Measurements from ENCODE around the gene ENPP6. TPM values are rescaled to one million over a fixed set of nuclear protein-coding genes. Genes with fewer than 3 reads are reported as not detected.

The ENPP6 gene
- total RNA-seq, 2 experiments from 2014 or later: not detected

GRCh38 chr4:184117662-184118199 is 99.9 kb downstream of the ENPP6 start:
- ChIA-PET CTCF (ENCODE audit: unreplicated experiment) (no interaction called here), POLR2A (no interaction called here)
- H2AFZ ChIP-seq (ENCODE audit: low read length): no peak overlapping the region
- no peak overlapping the region for H3K27ac ChIP-seq (ENCODE audit: low read depth, low read length, poor library complexity, severe bottlenecking)
- no peak for TF ChIP-seq EZH2phosphoT487 (IDR thresholded peaks at IDR 0.05; ENCODE audit: borderline replicate concordance, low read depth, low read length)
- TF ChIP-seq, protein P1, sequence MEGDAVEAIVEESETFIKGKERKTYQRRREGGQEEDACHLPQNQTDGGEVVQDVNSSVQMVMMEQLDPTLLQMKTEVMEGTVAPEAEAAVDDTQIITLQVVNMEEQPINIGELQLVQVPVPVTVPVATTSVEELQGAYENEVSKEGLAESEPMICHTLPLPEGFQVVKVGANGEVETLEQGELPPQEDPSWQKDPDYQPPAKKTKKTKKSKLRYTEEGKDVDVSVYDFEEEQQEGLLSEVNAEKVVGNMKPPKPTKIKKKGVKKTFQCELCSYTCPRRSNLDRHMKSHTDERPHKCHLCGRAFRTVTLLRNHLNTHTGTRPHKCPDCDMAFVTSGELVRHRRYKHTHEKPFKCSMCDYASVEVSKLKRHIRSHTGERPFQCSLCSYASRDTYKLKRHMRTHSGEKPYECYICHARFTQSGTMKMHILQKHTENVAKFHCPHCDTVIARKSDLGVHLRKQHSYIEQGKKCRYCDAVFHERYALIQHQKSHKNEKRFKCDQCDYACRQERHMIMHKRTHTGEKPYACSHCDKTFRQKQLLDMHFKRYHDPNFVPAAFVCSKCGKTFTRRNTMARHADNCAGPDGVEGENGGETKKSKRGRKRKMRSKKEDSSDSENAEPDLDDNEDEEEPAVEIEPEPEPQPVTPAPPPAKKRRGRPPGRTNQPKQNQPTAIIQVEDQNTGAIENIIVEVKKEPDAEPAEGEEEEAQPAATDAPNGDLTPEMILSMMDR (conservative IDR thresholded peaks at IDR 0.05; ENCODE audit: low read length): no peak
- H4K20me1 ChIP-seq (ENCODE audit: insufficient read depth, low read length): no peaks in the 10 kb centered on the region
- no peaks in the 10 kb centered on the region for H3K36me3 ChIP-seq (ENCODE audit: insufficient read depth, low read length)
- no peak overlapping the region for H3K4me2 ChIP-seq (ENCODE audit: low read length)
- H3K79me2 ChIP-seq (ENCODE audit: insufficient read depth, low read depth, low read length): no peaks in the 10 kb centered on the region
- no peaks in the 10 kb centered on the region for H3K4me1 ChIP-seq (ENCODE audit: insufficient read depth, low read length, poor library complexity, severe bottlenecking)
- intact Hi-C loops (cut with micrococcal nuclease; ENCODE audit: unreplicated experiment): no loop called here
- no peak overlapping the region for H3K4me3 ChIP-seq (ENCODE audit: low read depth, low read length, poor library complexity, severe bottlenecking)
- no TSS peak for BruUV-seq (replicated peaks)
- H3K9me3 ChIP-seq (ENCODE audit: low read length): no peaks in the 10 kb centered on the region
- no peaks in the 10 kb centered on the region for H3K9me2 ChIP-seq (ENCODE audit: insufficient read depth, low read length)
- no peak for DNase-seq (ENCODE audit: low spot score)

- CTCF ChIA-PET (ENCODE audit: unreplicated experiment): no interaction called here
- no peak for TF ChIP-seq EZH2phosphoT487 (IDR thresholded peaks at IDR 0.05; ENCODE audit: borderline replicate concordance, low read depth, low read length)
- TF ChIP-seq, protein P1 (conservative IDR thresholded peaks at IDR 0.05; ENCODE audit: low read length): no peak
- no TSS peak for BruUV-seq (replicated peaks)
- no peaks in the 10 kb centered on the region for H3K36me3 ChIP-seq (ENCODE audit: insufficient read depth, low read length)
- no peaks in the 10 kb centered on the region for H3K9me3 ChIP-seq (ENCODE audit: low read length)
- no peak overlapping the region for H3K4me3 ChIP-seq (ENCODE audit: low read depth, low read length, poor library complexity, severe bottlenecking)
- no peak for DNase-seq (ENCODE audit: low spot score)
- no peaks in the 10 kb centered on the region for H4K20me1 ChIP-seq (ENCODE audit: insufficient read depth, low read length)
- POLR2A ChIA-PET: no interaction called here
- H3K4me2 ChIP-seq (ENCODE audit: low read length): no peak overlapping the region
- no peak overlapping the region for H2AFZ ChIP-seq (ENCODE audit: low read length)
- H3K9me2 ChIP-seq (ENCODE audit: insufficient read depth, low read length): no peaks in the 10 kb centered on the region
- H3K4me1 ChIP-seq (ENCODE audit: insufficient read depth, low read length, poor library complexity, severe bottlenecking): no peaks in the 10 kb centered on the region
- H3K27ac ChIP-seq (ENCODE audit: low read depth, low read length, poor library complexity, severe bottlenecking): no peak overlapping the region
- no peaks in the 10 kb centered on the region for H3K79me2 ChIP-seq (ENCODE audit: insufficient read depth, low read depth, low read length)
- intact Hi-C loops (cut with micrococcal nuclease; ENCODE audit: unreplicated experiment): no loop called here
Observed at GRCh38 chr4:184115399-184115798, 102.3 kb downstream of the ENPP6 start.

DNA sequence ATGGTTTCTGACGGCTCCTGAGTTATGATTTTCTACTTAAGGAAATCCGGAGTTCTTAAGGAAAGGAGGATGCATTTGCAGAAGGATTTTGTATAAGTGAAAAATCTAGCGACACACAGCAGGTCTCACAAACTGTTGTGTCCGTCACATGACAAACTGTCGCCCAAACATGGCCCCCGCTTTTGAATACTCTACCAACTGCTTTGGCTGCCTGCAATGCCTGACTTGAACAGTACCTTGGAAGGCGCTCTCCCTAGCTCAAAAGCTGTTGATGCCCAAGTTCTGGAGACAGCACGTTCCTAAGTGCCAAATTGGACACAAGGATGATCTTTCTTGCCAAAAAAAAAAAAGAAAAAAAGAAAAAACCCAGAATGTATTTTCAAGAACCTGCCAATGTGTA is 103.2 kb downstream of the ENPP6 start:
- CTCF ChIA-PET (ENCODE audit: unreplicated experiment): interaction anchor here (0.5 kb wide), 1 partner anchor 1832 kb away, joined by 3 read pairs; no protein-coding TSS in a partner anchor
- Histone ChIP-seq H3K4me2 (ENCODE audit: low read length) (no peak overlapping the region), H3K9me3 (ENCODE audit: low read length) (no peaks in the 10 kb centered on the region), H3K4me1 (ENCODE audit: insufficient read depth, low read length, poor library complexity, severe bottlenecking) (no peaks in the 10 kb centered on the region), H3K9me2 (ENCODE audit: insufficient read depth, low read length) (no peaks in the 10 kb centered on the region), H4K20me1 (ENCODE audit: insufficient read depth, low read length) (no peaks in the 10 kb centered on the region), H3K27ac (ENCODE audit: low read depth, low read length, poor library complexity, severe bottlenecking) (no peak overlapping the region), H2AFZ (ENCODE audit: low read length) (no peak overlapping the region), H3K4me3 (ENCODE audit: low read depth, low read length, poor library complexity, severe bottlenecking) (no peak overlapping the region), H3K36me3 (ENCODE audit: insufficient read depth, low read length) (no peaks in the 10 kb centered on the region), H3K79me2 (ENCODE audit: insufficient read depth, low read depth, low read length) (no peaks in the 10 kb centered on the region)
- no TSS peak for BruUV-seq (replicated peaks)
- intact Hi-C loops (cut with micrococcal nuclease; ENCODE audit: unreplicated experiment): no loop called here
- TF ChIP-seq, protein P1 (conservative IDR thresholded peaks at IDR 0.05; ENCODE audit: low read length): no peak
- TF ChIP-seq EZH2phosphoT487 (IDR thresholded peaks at IDR 0.05; ENCODE audit: borderline replicate concordance, low read depth, low read length): no peak
- POLR2A ChIA-PET: no interaction called here
- no peak for DNase-seq (ENCODE audit: low spot score)

Data from OCI-LY7 (cell line).